ENCODE results near the gene ACVR1. TPM values are rescaled to one million over a fixed set of nuclear protein-coding genes. Genes with fewer than 3 reads are reported as not detected.

The ACVR1 gene
- total RNA-seq, 1 experiment from 2014 or later = 71.3 TPM

DNA sequence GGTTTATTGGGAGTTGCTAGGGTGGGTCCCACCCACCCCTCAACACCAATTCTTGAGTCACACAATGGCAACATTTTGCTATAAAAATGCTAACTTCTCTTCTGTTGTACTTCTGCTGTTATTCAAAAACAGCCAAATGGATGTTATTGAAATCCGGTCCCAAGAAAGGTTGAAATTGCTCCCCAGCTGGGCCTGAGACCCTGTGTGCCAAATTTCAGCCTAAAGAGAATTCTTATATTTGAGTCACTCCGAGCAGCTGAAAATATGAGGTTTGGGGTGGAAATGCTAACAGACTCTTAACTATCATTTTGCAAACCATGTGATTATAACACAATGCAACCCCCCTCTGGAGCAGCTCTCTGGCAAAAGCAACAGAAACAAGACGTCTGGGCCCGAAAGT lies 27.0 kb upstream of the ACVR1 start:
- Mint-ChIP-seq H3K36me3 (ENCODE audit: insufficient read depth, unreplicated experiment) (no peaks in the 10 kb centered on the region), H3K4me3 (ENCODE audit: low read depth, unreplicated experiment) (no peak overlapping the region), H3K27me3 (ENCODE audit: unreplicated experiment) (no peaks in the 10 kb centered on the region), H3K9me3 (ENCODE audit: low read depth, unreplicated experiment) (no peaks in the 10 kb centered on the region), H3K4me1 (ENCODE audit: low read depth, unreplicated experiment) (peaks cover 22% of the 10 kb centered on the region), H3K27ac (ENCODE audit: unreplicated experiment) (no peak overlapping the region)
- CTCF ChIA-PET = no interaction called here
- TF ChIP-seq CTCF (IDR thresholded peaks at IDR 0.05; ENCODE audit: unreplicated experiment) = no peak
- intact Hi-C loops (cut with micrococcal nuclease; ENCODE audit: unreplicated experiment) = no loop called here
- no peak for DNase-seq
- no TSS peak for BruUV-seq (replicated peaks)

GRCh38 chr2:157902692-157903091 lies 26.6 kb upstream of the ACVR1 start:
- BruUV-seq (replicated peaks) = no TSS peak
- TF ChIP-seq CTCF (IDR thresholded peaks at IDR 0.05; ENCODE audit: unreplicated experiment) = no peak
- peaks cover 26% of the 10 kb centered on the region for H3K4me1 Mint-ChIP-seq (ENCODE audit: low read depth, unreplicated experiment)
- H3K36me3 Mint-ChIP-seq (ENCODE audit: insufficient read depth, unreplicated experiment) = no peaks in the 10 kb centered on the region
- no peak for DNase-seq
- H3K4me3 Mint-ChIP-seq (ENCODE audit: low read depth, unreplicated experiment) = no peak overlapping the region
- H3K27me3 Mint-ChIP-seq (ENCODE audit: unreplicated experiment) = no peaks in the 10 kb centered on the region
- intact Hi-C loops (cut with micrococcal nuclease; ENCODE audit: unreplicated experiment) = no loop called here
- H3K27ac Mint-ChIP-seq (ENCODE audit: unreplicated experiment) = no peak overlapping the region
- H3K9me3 Mint-ChIP-seq (ENCODE audit: low read depth, unreplicated experiment) = no peaks in the 10 kb centered on the region
- CTCF ChIA-PET = no interaction called here

DNA sequence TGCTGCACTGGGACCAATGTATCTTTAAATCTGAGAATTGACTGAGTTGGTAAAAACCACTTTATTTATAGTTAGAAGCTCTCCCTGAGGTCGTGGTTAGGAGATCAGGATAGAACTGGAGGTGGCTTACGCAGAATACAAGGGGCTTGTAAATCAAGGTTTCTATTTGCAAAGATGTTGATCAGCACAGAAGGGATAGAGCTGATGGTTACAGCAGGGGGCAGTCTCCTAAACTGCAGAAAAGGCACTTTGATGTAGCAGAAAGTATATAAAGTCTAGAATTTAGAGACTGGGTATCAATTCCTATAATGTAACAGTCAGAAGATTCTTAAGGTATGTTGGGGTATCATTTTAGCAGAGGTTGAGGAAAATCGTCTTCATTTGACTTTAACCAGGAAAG lies 25.2 kb upstream of the ACVR1 start:
- no TSS peak for BruUV-seq (replicated peaks)
- intact Hi-C loops (cut with micrococcal nuclease; ENCODE audit: unreplicated experiment) = no loop called here
- no peak for TF ChIP-seq CTCF (IDR thresholded peaks at IDR 0.05; ENCODE audit: unreplicated experiment)
- Mint-ChIP-seq H3K36me3 (ENCODE audit: insufficient read depth, unreplicated experiment) (no peaks in the 10 kb centered on the region), H3K4me1 (ENCODE audit: low read depth, unreplicated experiment) (peaks cover 29% of the 10 kb centered on the region), H3K4me3 (ENCODE audit: low read depth, unreplicated experiment) (no peak overlapping the region), H3K9me3 (ENCODE audit: low read depth, unreplicated experiment) (no peaks in the 10 kb centered on the region), H3K27me3 (ENCODE audit: unreplicated experiment) (no peaks in the 10 kb centered on the region), H3K27ac (ENCODE audit: unreplicated experiment) (no peak overlapping the region)
- no peak for DNase-seq
- CTCF ChIA-PET = no interaction called here

DNA sequence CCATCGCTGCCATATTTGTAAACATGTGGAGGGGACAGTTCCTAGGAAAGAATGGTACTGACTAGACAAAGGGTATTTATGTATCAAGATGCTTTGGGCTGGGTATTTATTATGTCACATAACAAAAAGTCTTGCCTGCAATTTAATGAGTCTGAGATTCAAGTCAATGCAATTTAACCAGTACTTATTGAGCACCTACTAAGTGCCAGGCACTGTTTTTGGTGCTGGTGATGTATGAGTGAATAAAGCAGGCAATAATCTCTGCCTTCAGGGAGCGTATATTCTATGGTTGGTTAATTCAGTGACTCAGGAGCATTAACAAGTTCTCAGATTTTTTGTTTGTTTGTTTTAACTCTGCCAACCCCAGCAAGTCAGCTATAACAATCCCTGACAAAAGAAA lies 24.6 kb upstream of the ACVR1 start:
- Mint-ChIP-seq H3K9me3 (ENCODE audit: low read depth, unreplicated experiment) (no peaks in the 10 kb centered on the region), H3K27ac (ENCODE audit: unreplicated experiment) (no peak overlapping the region), H3K27me3 (ENCODE audit: unreplicated experiment) (no peaks in the 10 kb centered on the region), H3K36me3 (ENCODE audit: insufficient read depth, unreplicated experiment) (no peaks in the 10 kb centered on the region), H3K4me1 (ENCODE audit: low read depth, unreplicated experiment) (peaks cover 29% of the 10 kb centered on the region), H3K4me3 (ENCODE audit: low read depth, unreplicated experiment) (no peak overlapping the region)
- intact Hi-C loops (cut with micrococcal nuclease; ENCODE audit: unreplicated experiment) = no loop called here
- no TSS peak for BruUV-seq (replicated peaks)
- no peak for TF ChIP-seq CTCF (IDR thresholded peaks at IDR 0.05; ENCODE audit: unreplicated experiment)
- CTCF ChIA-PET = no interaction called here
- DNase-seq = no peak

DNA sequence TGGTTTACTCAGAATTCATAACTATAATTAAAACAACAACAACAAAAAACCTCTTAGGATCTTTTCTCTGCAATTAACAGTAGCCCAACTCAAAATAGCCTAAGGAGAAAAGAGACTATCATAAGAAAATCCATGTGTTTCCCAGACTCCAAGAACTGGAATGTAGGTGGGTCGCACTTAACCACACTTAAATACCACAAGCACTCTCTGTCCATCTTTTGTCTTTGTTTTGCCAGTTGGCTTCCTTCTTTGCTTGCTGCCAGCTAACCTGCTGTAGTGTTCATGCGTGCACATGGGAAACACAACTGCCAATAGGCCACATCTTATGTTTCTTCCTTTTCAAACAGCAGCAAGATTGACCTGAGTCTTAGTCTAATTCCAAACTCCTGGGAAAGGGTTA lies 24.1 kb upstream of the ACVR1 start:
- BruUV-seq (replicated peaks) = no TSS peak
- H3K4me3 Mint-ChIP-seq (ENCODE audit: low read depth, unreplicated experiment) = no peak overlapping the region
- H3K27me3 Mint-ChIP-seq (ENCODE audit: unreplicated experiment) = no peaks in the 10 kb centered on the region
- CTCF ChIA-PET = no interaction called here
- H3K36me3 Mint-ChIP-seq (ENCODE audit: insufficient read depth, unreplicated experiment) = no peaks in the 10 kb centered on the region
- no peak for TF ChIP-seq CTCF (IDR thresholded peaks at IDR 0.05; ENCODE audit: unreplicated experiment)
- no peak for DNase-seq
- peaks cover 29% of the 10 kb centered on the region for H3K4me1 Mint-ChIP-seq (ENCODE audit: low read depth, unreplicated experiment)
- no peaks in the 10 kb centered on the region for H3K9me3 Mint-ChIP-seq (ENCODE audit: low read depth, unreplicated experiment)
- no peak overlapping the region for H3K27ac Mint-ChIP-seq (ENCODE audit: unreplicated experiment)
- intact Hi-C loops (cut with micrococcal nuclease; ENCODE audit: unreplicated experiment) = no loop called here

All from Calu3 (cell line).